Measurements from ENCODE around the gene RBMS3. TPM values are rescaled to one million over a fixed set of nuclear protein-coding genes. Genes with fewer than 3 reads are reported as not detected.

RBMS3 gene
- total and polyA plus RNA-seq, 2 experiments from 2014 or later = 3.2 to 7.4 TPM

- TF ChIP-seq, protein P1, sequence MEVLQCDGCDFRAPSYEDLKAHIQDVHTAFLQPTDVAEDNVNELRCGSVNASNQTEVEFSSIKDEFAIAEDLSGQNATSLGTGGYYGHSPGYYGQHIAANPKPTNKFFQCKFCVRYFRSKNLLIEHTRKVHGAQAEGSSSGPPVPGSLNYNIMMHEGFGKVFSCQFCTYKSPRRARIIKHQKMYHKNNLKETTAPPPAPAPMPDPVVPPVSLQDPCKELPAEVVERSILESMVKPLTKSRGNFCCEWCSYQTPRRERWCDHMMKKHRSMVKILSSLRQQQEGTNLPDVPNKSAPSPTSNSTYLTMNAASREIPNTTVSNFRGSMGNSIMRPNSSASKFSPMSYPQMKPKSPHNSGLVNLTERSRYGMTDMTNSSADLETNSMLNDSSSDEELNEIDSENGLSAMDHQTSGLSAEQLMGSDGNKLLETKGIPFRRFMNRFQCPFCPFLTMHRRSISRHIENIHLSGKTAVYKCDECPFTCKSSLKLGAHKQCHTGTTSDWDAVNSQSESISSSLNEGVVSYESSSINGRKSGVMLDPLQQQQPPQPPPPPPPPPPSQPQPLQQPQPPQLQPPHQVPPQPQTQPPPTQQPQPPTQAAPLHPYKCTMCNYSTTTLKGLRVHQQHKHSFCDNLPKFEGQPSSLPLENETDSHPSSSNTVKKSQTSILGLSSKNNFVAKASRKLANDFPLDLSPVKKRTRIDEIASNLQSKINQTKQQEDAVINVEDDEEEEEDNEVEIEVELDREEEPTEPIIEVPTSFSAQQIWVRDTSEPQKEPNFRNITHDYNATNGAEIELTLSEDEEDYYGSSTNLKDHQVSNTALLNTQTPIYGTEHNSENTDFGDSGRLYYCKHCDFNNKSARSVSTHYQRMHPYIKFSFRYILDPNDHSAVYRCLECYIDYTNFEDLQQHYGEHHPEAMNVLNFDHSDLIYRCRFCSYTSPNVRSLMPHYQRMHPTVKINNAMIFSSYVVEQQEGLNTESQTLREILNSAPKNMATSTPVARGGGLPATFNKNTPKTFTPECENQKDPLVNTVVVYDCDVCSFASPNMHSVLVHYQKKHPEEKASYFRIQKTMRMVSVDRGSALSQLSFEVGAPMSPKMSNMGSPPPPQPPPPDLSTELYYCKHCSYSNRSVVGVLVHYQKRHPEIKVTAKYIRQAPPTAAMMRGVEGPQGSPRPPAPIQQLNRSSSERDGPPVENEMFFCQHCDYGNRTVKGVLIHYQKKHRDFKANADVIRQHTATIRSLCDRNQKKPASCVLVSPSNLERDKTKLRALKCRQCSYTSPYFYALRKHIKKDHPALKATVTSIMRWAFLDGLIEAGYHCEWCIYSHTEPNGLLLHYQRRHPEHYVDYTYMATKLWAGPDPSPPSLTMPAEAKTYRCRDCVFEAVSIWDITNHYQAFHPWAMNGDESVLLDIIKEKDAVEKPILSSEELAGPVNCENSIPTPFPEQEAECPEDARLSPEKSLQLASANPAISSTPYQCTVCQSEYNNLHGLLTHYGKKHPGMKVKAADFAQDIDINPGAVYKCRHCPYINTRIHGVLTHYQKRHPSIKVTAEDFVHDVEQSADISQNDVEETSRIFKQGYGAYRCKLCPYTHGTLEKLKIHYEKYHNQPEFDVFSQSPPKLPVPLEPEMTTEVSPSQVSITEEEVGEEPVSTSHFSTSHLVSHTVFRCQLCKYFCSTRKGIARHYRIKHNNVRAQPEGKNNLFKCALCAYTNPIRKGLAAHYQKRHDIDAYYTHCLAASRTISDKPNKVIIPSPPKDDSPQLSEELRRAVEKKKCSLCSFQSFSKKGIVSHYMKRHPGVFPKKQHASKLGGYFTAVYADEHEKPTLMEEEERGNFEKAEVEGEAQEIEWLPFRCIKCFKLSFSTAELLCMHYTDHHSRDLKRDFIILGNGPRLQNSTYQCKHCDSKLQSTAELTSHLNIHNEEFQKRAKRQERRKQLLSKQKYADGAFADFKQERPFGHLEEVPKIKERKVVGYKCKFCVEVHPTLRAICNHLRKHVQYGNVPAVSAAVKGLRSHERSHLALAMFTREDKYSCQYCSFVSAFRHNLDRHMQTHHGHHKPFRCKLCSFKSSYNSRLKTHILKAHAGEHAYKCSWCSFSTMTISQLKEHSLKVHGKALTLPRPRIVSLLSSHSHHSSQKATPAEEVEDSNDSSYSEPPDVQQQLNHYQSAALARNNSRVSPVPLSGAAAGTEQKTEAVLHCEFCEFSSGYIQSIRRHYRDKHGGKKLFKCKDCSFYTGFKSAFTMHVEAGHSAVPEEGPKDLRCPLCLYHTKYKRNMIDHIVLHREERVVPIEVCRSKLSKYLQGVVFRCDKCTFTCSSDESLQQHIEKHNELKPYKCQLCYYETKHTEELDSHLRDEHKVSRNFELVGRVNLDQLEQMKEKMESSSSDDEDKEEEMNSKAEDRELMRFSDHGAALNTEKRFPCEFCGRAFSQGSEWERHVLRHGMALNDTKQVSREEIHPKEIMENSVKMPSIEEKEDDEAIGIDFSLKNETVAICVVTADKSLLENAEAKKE (CRISPR knock-in tag; IDR thresholded peaks at IDR 0.05) = no peak
- no peak for TF ChIP-seq REST (IDR thresholded peaks at IDR 0.05; ENCODE audit: unreplicated experiment)
- no peak for TF ChIP-seq NANOG (IDR thresholded peaks at IDR 0.05; ENCODE audit: borderline replicate concordance)
- no peak for TF ChIP-seq JUNB (IDR thresholded peaks at IDR 0.05; ENCODE audit: unreplicated experiment)
Measured at GRCh38 chr3:29700256-29700655, 419.4 kb downstream of the RBMS3 start (continued).

DNA sequence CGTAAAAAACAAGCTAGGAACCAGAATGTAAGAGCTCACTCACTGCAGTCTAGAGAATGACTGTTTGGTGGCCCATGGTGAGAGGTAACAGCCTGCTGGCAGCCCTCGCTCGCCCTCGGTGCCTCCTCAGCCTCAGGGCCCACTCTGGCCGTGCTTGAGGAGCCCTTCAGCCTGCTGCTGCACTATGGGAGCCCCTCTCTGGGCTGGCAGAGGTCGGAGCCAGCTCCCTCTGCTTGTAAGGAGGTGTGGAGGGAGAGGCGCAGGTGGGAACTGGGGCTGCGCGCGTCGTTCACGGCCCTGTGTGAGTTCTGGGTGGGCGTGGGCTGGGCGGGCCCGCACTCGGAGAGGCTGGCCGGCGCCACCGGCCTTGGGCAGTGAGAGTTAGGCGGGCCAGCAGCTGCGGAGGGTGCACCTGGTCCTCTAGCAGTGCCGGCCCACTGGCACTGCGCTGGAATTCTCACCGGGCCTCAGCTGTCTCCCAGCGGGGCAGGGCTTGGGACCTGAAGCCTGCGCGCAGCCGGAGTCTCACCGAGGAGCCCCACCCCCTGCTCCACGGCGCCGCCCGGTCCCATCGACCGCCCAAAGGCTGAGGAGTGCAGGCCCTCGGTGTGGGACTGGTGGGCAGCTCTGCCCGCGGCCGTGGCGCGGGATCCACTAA, 420.6 kb downstream of the RBMS3 start:
- H3K4me1 Mint-ChIP-seq = peaks cover 15% of the 10 kb centered on the region
- H3K9me3 Mint-ChIP-seq = peaks cover 21% of the 10 kb centered on the region
- H3K27me3 Mint-ChIP-seq (ENCODE audit: insufficient read depth, low read depth, poor library complexity) = peaks cover 4% of the 10 kb centered on the region
- no peaks in the 10 kb centered on the region for H3K27me3 ChIP-seq (ENCODE audit: insufficient read depth)
- peaks cover 16% of the 10 kb centered on the region for H3K36me3 Mint-ChIP-seq (ENCODE audit: low read depth)
- no peak overlapping the region for H2AFZ ChIP-seq
- no peak overlapping the region for H3K27ac ChIP-seq (ENCODE audit: low read depth)
- H4K20me1 ChIP-seq (replicated peaks; ENCODE audit: insufficient read depth) = no peaks in the 10 kb centered on the region
- no peak for DNase-seq (ENCODE audit: low spot score)
- ATAC-seq = no peak
- H3F3A ChIP-seq (replicated peaks; ENCODE audit: low read depth) = no peaks in the 10 kb centered on the region
- no peaks in the 10 kb centered on the region for H3K9me2 ChIP-seq (ENCODE audit: insufficient read depth)
- H3K4me3 ChIP-seq = no peak overlapping the region
- no peak overlapping the region for H3K4me2 ChIP-seq
- no peak overlapping the region for H3K27ac Mint-ChIP-seq
- H3K36me3 ChIP-seq (ENCODE audit: insufficient read depth) = no peaks in the 10 kb centered on the region
- H3K4me3 Mint-ChIP-seq = no peak overlapping the region
- peaks cover 13% of the 10 kb centered on the region for H3K4me1 ChIP-seq (ENCODE audit: insufficient read depth)
- no peaks in the 10 kb centered on the region for H3K79me2 ChIP-seq (replicated peaks; ENCODE audit: insufficient read depth)
- TF ChIP-seq REST (IDR thresholded peaks at IDR 0.05; ENCODE audit: unreplicated experiment) (no peak), STAT1 (IDR thresholded peaks at IDR 0.05; ENCODE audit: unreplicated experiment) (no peak), JUNB (IDR thresholded peaks at IDR 0.05; ENCODE audit: unreplicated experiment) (no peak), EZH2phosphoT487 (IDR thresholded peaks at IDR 0.05; ENCODE audit: unreplicated experiment) (no peak)
